Measurements from ENCODE around the gene OR6C6.

OR6C6 gene

DNA sequence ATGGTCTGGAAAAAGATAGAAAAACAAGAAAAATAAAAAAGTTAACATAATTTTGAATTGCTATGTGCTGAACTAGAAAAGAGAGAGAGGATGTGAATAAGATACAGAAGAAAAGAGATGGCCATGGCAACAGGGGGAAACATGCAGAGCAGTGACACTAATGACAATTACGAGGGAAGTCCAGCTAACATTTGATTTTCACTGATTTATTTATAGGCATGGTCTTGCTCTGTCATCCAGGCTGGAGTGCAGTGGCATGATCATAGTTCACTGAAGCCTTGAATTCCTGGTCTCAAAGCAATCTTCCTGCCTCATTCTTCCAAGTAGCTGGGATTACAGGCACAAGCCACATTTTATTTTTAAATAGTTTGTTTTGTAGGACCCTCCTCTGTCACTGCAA is 50.2 kb downstream of the OR6C6 start:
- intact Hi-C loops (cut with DNase I; ENCODE audit: low total_unique reads), result no loop called here
- Histone ChIP-seq H3K27ac (no peak overlapping the region), H3K4me3 (no peak overlapping the region), H3K9me3 (no peaks in the 10 kb centered on the region), H3K36me3 (no peaks in the 10 kb centered on the region), H3K27me3 (no peaks in the 10 kb centered on the region), H3K4me1 (no peaks in the 10 kb centered on the region)
- no peak for DNase-seq
- TF ChIP-seq CTCF (IDR thresholded peaks at IDR 0.05), result no peak

DNA sequence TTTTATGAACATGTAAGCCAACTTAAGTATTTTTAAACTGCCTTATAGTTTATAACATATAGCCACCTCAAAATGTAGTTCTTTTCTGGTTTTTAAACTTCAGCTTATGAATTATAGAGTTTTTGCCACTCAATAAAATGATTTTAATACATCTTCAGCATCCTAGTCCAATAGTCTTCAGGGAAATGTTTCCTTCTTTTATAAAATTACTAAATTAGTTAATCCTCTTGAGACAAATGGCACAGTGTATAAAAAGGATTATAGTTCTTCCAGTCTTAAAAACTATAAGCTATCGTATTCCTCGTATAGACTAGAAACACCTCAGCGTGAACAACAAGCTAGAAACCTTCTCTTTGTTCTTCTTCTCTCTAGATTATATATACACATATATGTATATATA is 52.1 kb downstream of the OR6C6 start, which contains the start of gene OR6C74:
OR6C74 (plus strand) TSS at position 301 of the 400 bp plus-strand sequence. CDS start 2,679 bp downstream, outside the sequence.
- H3K27me3 ChIP-seq, result no peaks in the 10 kb centered on the region
- intact Hi-C loops (cut with DNase I; ENCODE audit: low total_unique reads), result no loop called here
- DNase-seq, result no peak
- H3K36me3 ChIP-seq, result no peaks in the 10 kb centered on the region
- no peaks in the 10 kb centered on the region for H3K4me1 ChIP-seq
- TF ChIP-seq CTCF (IDR thresholded peaks at IDR 0.05), result no peak
- H3K9me3 ChIP-seq, result no peaks in the 10 kb centered on the region
- no peak within 1 kb of the TSS for H3K4me3 ChIP-seq
- H3K27ac ChIP-seq, result no peak within 1 kb of the TSS
